GM12878 (cell line): ENCODE results near the gene AKT1. TPM values are rescaled to one million over a fixed set of nuclear protein-coding genes. Genes with fewer than 3 reads are reported as not detected.

Experiments
- ATAC-seq: fragments of 200-7000 bp; cut with Tn5 transposase; 3 replicates; pipeline ENCODE4 v1.9.1; 2020; ENCODE audit warnings: mild to moderate bottlenecking, moderate library complexity
- BruUV-seq: library from RNA; stranded (reverse); fragments of 400-500 nt; replicated peaks from 2 replicates; lab custom pipeline; 2021; lab: Mats Ljungman, UMichigan
- CTCF ChIA-PET: fragments of 300-600 bp; sonication (Branson Sonifier 250); formaldehyde crosslinking; extraction: SDS; loops from one replicate; lab custom pipeline; 2021; ENCODE audit warnings: inconsistent platforms; lab: Yijun Ruan, JAX
- POLR2A ChIA-PET: fragments of 350-600 bp; formaldehyde crosslinking; extraction: SDS; loops from one replicate; lab custom pipeline; 2021; ENCODE audit warnings: inconsistent platforms; lab: Charles Lee
- RAD21 ChIA-PET: fragments of 300-600 bp; sonication (Branson Sonifier 250); formaldehyde crosslinking; loops from one replicate; lab custom pipeline; 2023; ENCODE audit warnings: antibody characterized with exemption; ENCODE audit not compliant: unreplicated experiment; lab: Charles Lee
- SMC1A ChIA-PET: fragments of 300-600 bp; sonication (Branson Sonifier 250); formaldehyde crosslinking; loops from one replicate; lab custom pipeline; 2023; ENCODE audit not compliant: unreplicated experiment, uncharacterized antibody; lab: Charles Lee
- DNase-seq: peaks from one replicate; pipeline ENCODE4 v3.0.0-alpha.2; 2011; ENCODE audit warnings: low read depth, low spot score
- FAIRE-seq: peaks from 3 replicates; lab custom pipeline; 2011; peaks lifted over from hg19 to GRCh38; lab: Jason Lieb, UNC
- H2AFZ ChIP-seq: 2 replicates; pipeline ENCODE4 v1.6.0; 2011; ENCODE audit warnings: low read depth, low read length, control low read depth; ENCODE audit not compliant: control insufficient read depth
- H3K27ac ChIP-seq: 2 replicates; pipeline ENCODE4 v1.5.1; 2011; ENCODE audit warnings: control low read depth; ENCODE audit not compliant: control insufficient read depth, insufficient read depth
- H3K27me3 ChIP-seq, 2 experiments: replicated peaks in 1 of 2; 2 replicates each; pipeline versions ENCODE4 v1.6.0 to v1.6.1; 2011; ENCODE audit warnings: low read length in 1 of 2; ENCODE audit not compliant: control insufficient read depth in 2 of 2, insufficient read depth in 2 of 2
- H3K36me3 ChIP-seq, 2 experiments: 2 replicates each; pipeline ENCODE4 v1.5.1; 2011; ENCODE audit warnings: low read length in 1 of 2; ENCODE audit not compliant: control insufficient read depth in 2 of 2, insufficient read depth in 2 of 2
- H3K4me1 ChIP-seq: 2 replicates; pipeline ENCODE4 v1.6.1; 2011; ENCODE audit warnings: mild to moderate bottlenecking, low read length, moderate library complexity, mixed read lengths; ENCODE audit not compliant: control insufficient read depth, insufficient read depth
- H3K4me2 ChIP-seq: 2 replicates; pipeline ENCODE4 v1.6.0; 2011; ENCODE audit warnings: control low read depth; ENCODE audit not compliant: control insufficient read depth, insufficient read depth
- H3K4me3 ChIP-seq: fragments of 200-600 bp; sonication (generic); 2 replicates; pipeline ENCODE4 v1.5.1; 2016
- H3K79me2 ChIP-seq: 2 replicates; pipeline ENCODE4 v1.6.0; 2011; ENCODE audit warnings: low read length; ENCODE audit not compliant: control insufficient read depth, insufficient read depth
- H3K9ac ChIP-seq: 2 replicates; pipeline ENCODE4 v1.8.0; 2011; ENCODE audit warnings: low read length, control low read depth, mixed read lengths; ENCODE audit not compliant: control insufficient read depth, insufficient read depth
- H3K9me3 ChIP-seq: replicated peaks from 3 replicates; pipeline ENCODE4 v1.5.1; 2011; ENCODE audit warnings: mild to moderate bottlenecking, low read length; ENCODE audit not compliant: control insufficient read depth, insufficient read depth
- H4K20me1 ChIP-seq: 2 replicates; pipeline ENCODE4 v1.6.0; 2011; ENCODE audit not compliant: control insufficient read depth, insufficient read depth
- ASH2L ChIP-seq: fragments of 300-600, 200-600 bp; sonication (generic); IDR thresholded peaks from 2 replicates; pipeline ENCODE4 v1.6.1; 2017; ENCODE audit warnings: low read depth, mild to moderate bottlenecking, borderline replicate concordance
- E2F8 ChIP-seq: fragments of 450-650 bp; IDR thresholded peaks from 2 replicates; pipeline ENCODE4 v1.6.1; 2018; ENCODE audit warnings: mild to moderate bottlenecking, low read depth, moderate library complexity; ENCODE audit not compliant: partially characterized antibody
- FOS ChIP-seq: IDR thresholded peaks from 3 replicates; pipeline ENCODE4 v1.6.1; 2011; ENCODE audit warnings: borderline replicate concordance; ENCODE audit not compliant: insufficient read length; ENCODE audit errors: extremely low read depth
- HCFC1 ChIP-seq: fragments of 150-350 bp; IDR thresholded peaks from 2 replicates; pipeline ENCODE4 v1.6.1; 2014; ENCODE audit warnings: low read length
- IRF5 ChIP-seq: fragments of 450-650 bp; IDR thresholded peaks from 2 replicates; pipeline ENCODE4 v1.6.1; 2017; ENCODE audit warnings: borderline replicate concordance
- JUND ChIP-seq: IDR thresholded peaks from 2 replicates; pipeline ENCODE4 v1.6.1; 2012; ENCODE audit warnings: low read depth, mild to moderate bottlenecking, low read length, improper control_type of control experiment, moderate library complexity
- NR2F1 ChIP-seq: fragments of 450-650 bp; conservative IDR thresholded peaks from 2 replicates; pipeline ENCODE4 v1.6.1; 2017; ENCODE audit warnings: mild to moderate bottlenecking
- NRF1 ChIP-seq: conservative IDR thresholded peaks from 2 replicates; pipeline ENCODE4 v1.6.1; 2011; ENCODE audit warnings: mild to moderate bottlenecking, low read depth, low read length, improper control_type of control experiment
- POLR2AphosphoS2 ChIP-seq: IDR thresholded peaks from 2 replicates; pipeline ENCODE4 v1.6.1; 2011; ENCODE audit warnings: low read depth, mild to moderate bottlenecking, low read length, improper control_type of control experiment, moderate library complexity
- POLR2AphosphoS5 ChIP-seq: IDR thresholded peaks from 2 replicates; pipeline ENCODE4 v1.6.1; 2011; ENCODE audit warnings: mild to moderate bottlenecking, low read length, inconsistent platforms
- RUNX3 ChIP-seq: IDR thresholded peaks from 2 replicates; pipeline ENCODE4 v1.6.1; 2012; ENCODE audit warnings: low read length, inconsistent platforms
- SKIL ChIP-seq: fragments of 450-650 bp; IDR thresholded peaks from 2 replicates; pipeline ENCODE4 v1.6.1; 2017; ENCODE audit warnings: mild to moderate bottlenecking, low read depth, inconsistent platforms; ENCODE audit not compliant: poor library complexity, severe bottlenecking
- SMAD1 ChIP-seq: fragments of 450-650 bp; IDR thresholded peaks from 2 replicates; pipeline ENCODE4 v1.6.1; 2018; ENCODE audit warnings: mild to moderate bottlenecking, low read depth; ENCODE audit not compliant: partially characterized antibody
- ZNF274 ChIP-seq: IDR thresholded peaks from one replicate; pipeline ENCODE4 v1.8.0; 2011; ENCODE audit not compliant: insufficient read length, insufficient read depth
- ZNF384 ChIP-seq: IDR thresholded peaks from 2 replicates; pipeline ENCODE4 v1.6.1; 2012; ENCODE audit warnings: low read depth, mild to moderate bottlenecking, low read length, improper control_type of control experiment, borderline replicate concordance
- WGBS: methylation state at CpG from one replicate; pipeline ENCODE4 v1.1.6; 2016; ENCODE audit warnings: low lambda C conversion rate; ENCODE audit not compliant: insufficient replicate concordance, insufficient coverage; ENCODE audit errors: missing lambda C conversion rate; 5-methylcytosine and 5-hydroxymethylcytosine counted together
- in situ Hi-C: fragments of 300-500 bp; cut with MboI; formaldehyde crosslinking; loops from 9 replicates; pipeline ENCODE4 v1.14.3; 2018; ENCODE audit warnings: mixed read lengths
- intact Hi-C: fragments of 100-400 bp; cut with micrococcal nuclease; formaldehyde crosslinking; loops from one replicate; pipeline ENCODE4 v1.14.2; 2022; ENCODE audit not compliant: unreplicated experiment
- polyA plus RNA-seq, 11 experiments: library from polyadenylated mRNA; depleted of rRNA in 4 of 11; unstranded in 6 of 11; stranded (reverse) in 5 of 11; fragments of >200 nt; fragmentation: Nextera tagmentation in 4 of 11; fragmentation: Illumina TruSeq in 1 of 11; extraction: Ambion mirVana in 4 of 11; extraction: Trizol in 1 of 11; gene quantifications; 1 replicate in 1 of 11; 2 replicates in 10 of 11; pipeline versions ENCODE4 v1.2.1 to v1.2.3, GENCODE V29; 2011 to 2016; ENCODE audit warnings: inconsistent platforms in 2 of 11, missing spikeins in 2 of 11, low read depth in 1 of 11
- total RNA-seq, 4 experiments: library from RNA; depleted of rRNA in 3 of 4; stranded (reverse); fragments of >200 nt in 3 of 4; fragmentation: Illumina TruSeq in 1 of 4; extraction: Trizol in 1 of 4; gene quantifications; 2 replicates each; pipeline versions ENCODE4 v1.2.1 to v1.2.3, GENCODE V29; 2013 to 2021

The AKT1 gene
- total and polyA plus RNA-seq, 10 of the 15 experiments (the other 5 are each of a cell fraction or from before 2014, with no cell fraction given): 0.63 to 110 (median 58.9) TPM

- Histone ChIP-seq H3K27ac (no peak overlapping the region), H4K20me1 (no peaks in the 10 kb centered on the region; the same call in 1 of the 2 replicates), H3K4me1 (peaks cover 25% of the 10 kb centered on the region), H3K9me3 (no peaks in the 10 kb centered on the region), H3K27me3 (peaks cover 0 to 3% of the 10 kb centered on the region in 2 experiments; a peak in 2 of 4 replicates), H3K9ac (no peak overlapping the region), H3K36me3 (no peaks in the 10 kb centered on the region), H3K4me3 (no peak overlapping the region), H2AFZ (no peak overlapping the region), H3K4me2 (no peak overlapping the region), H3K79me2 (peaks cover 15% of the 10 kb centered on the region)
- SMC1A ChIA-PET: no interaction called here
- DNase-seq: no peak
- intact Hi-C loops: no loop called here
- no TSS peak for BruUV-seq
- RAD21 ChIA-PET: interaction anchor here (1.2 kb wide), 1 partner anchor 28 kb away, joined by 3 read pairs; no protein-coding TSS in a partner anchor
- POLR2A ChIA-PET: no interaction called here
- in situ Hi-C loops: no loop called here
- no peak for TF ChIP-seq IRF5
- TF ChIP-seq NR2F1: no peak
- no peak for TF ChIP-seq JUND
- TF ChIP-seq ZNF274: no peak
- no peak for TF ChIP-seq E2F8
- no peak for TF ChIP-seq NRF1
- no peak for TF ChIP-seq POLR2AphosphoS5
- no peak for TF ChIP-seq RUNX3
- TF ChIP-seq FOS: no peak
- TF ChIP-seq ZNF384: no peak
- TF ChIP-seq HCFC1: no peak
- no peak for TF ChIP-seq POLR2AphosphoS2
- no peak for TF ChIP-seq SMAD1
- TF ChIP-seq ASH2L: no peak
- no peak for TF ChIP-seq SKIL
- no peak for FAIRE-seq
- no peak for ATAC-seq
- CTCF ChIA-PET: no interaction called here
- 86% methylated on average over 16 of the region's 16 CpGs for whole genome bisulfite sequencing
These were observed 3.0 kb upstream of the AKT1 start for GRCh38 chr14:104798300-104799243.
